IMR-90 (cell line): ENCODE measurements around the gene HDGFL2. TPM values are rescaled to one million over a fixed set of nuclear protein-coding genes. Genes with fewer than 3 reads are reported as not detected.

Experiments used
- ATAC-seq: fragments of 200-7000 bp; cut with Tn5 transposase; 2 replicates; pipeline ENCODE4 v1.9.1; 2020; ENCODE audit warnings: low read depth, mild to moderate bottlenecking, moderate library complexity
- BruUV-seq: library from RNA; stranded (reverse); fragments of 400-500 nt; replicated peaks from 2 replicates; lab custom pipeline; 2021; lab: Mats Ljungman, UMichigan
- CTCF ChIA-PET: fragments of 300-600 bp; formaldehyde crosslinking; extraction: SDS; loops from one replicate; lab custom pipeline; 2021; ENCODE audit warnings: antibody characterized with exemption; lab: Yijun Ruan, JAX
- POLR2A ChIA-PET: fragments of 300-600 bp; sonication (Branson Sonifier 250); formaldehyde crosslinking; loops from one replicate; lab custom pipeline; 2022; ENCODE audit warnings: antibody characterized with exemption; ENCODE audit not compliant: unreplicated experiment; lab: Charles Lee
- DNase-seq: peaks from one replicate; pipeline ENCODE4 v3.0.0; 2013
- H2AFZ ChIP-seq: replicated peaks from 2 replicates; pipeline ENCODE3; 2013; ENCODE audit warnings: low read length, mild to moderate bottlenecking; ENCODE audit not compliant: poor library complexity
- H2AK5ac ChIP-seq: 2 replicates; pipeline ENCODE4 v1.6.1; 2013; ENCODE audit warnings: low read depth, low read length, inconsistent platforms
- H2AK9ac ChIP-seq: replicated peaks from 2 replicates; pipeline ENCODE3; 2013; ENCODE audit warnings: mild to moderate bottlenecking, low read depth, low read length, moderate library complexity; ENCODE audit not compliant: poor library complexity
- H2BK120ac ChIP-seq: 2 replicates; pipeline ENCODE4 v1.6.1; 2013; ENCODE audit warnings: low read depth, low read length, inconsistent platforms
- H2BK15ac ChIP-seq: 3 replicates; pipeline ENCODE4 v1.6.1; 2013; ENCODE audit warnings: low read depth, low read length, inconsistent platforms
- H2BK20ac ChIP-seq: 2 replicates; pipeline ENCODE4 v1.6.1; 2013; ENCODE audit warnings: low read depth, mild to moderate bottlenecking, inconsistent platforms, low read length, moderate library complexity
- H2BK5ac ChIP-seq: 2 replicates; pipeline ENCODE4 v1.6.1; 2013; ENCODE audit warnings: mild to moderate bottlenecking, low read depth, low read length, inconsistent platforms; ENCODE audit not compliant: poor library complexity, severe bottlenecking
- H3K14ac ChIP-seq: replicated peaks from 2 replicates; pipeline ENCODE4 v1.6.1; 2013; ENCODE audit warnings: low read depth, low read length, inconsistent platforms
- H3K18ac ChIP-seq: 2 replicates; pipeline ENCODE4 v1.6.1; 2013; ENCODE audit warnings: low read depth, low read length, control low read depth
- H3K23ac ChIP-seq: 2 replicates; pipeline ENCODE4 v1.6.1; 2013; ENCODE audit warnings: low read depth, low read length, inconsistent platforms
- H3K27ac ChIP-seq: 2 replicates; pipeline ENCODE4 v1.5.1; 2013; ENCODE audit warnings: mild to moderate bottlenecking, control low read depth, low read length; ENCODE audit not compliant: insufficient read depth
- H3K27me3 ChIP-seq: 2 replicates; pipeline ENCODE4 v1.6.1; 2013; ENCODE audit warnings: low read length; ENCODE audit not compliant: control insufficient read depth, insufficient read depth
- H3K36me3 ChIP-seq: 2 replicates; pipeline ENCODE4 v1.6.1; 2013; ENCODE audit warnings: low read length, mixed read lengths; ENCODE audit not compliant: control insufficient read depth, insufficient read depth
- H3K4ac ChIP-seq: 2 replicates; pipeline ENCODE4 v1.6.1; 2013; ENCODE audit warnings: low read depth, low read length, inconsistent platforms
- H3K4me1 ChIP-seq: 2 replicates; pipeline ENCODE4 v1.6.1; 2013; ENCODE audit warnings: low read length, mixed read lengths; ENCODE audit not compliant: control insufficient read depth, insufficient read depth
- H3K4me2 ChIP-seq: 2 replicates; pipeline ENCODE4 v1.6.1; 2013; ENCODE audit warnings: low read depth, mild to moderate bottlenecking, control low read depth, low read length, moderate library complexity
- H3K4me3 ChIP-seq: 2 replicates; pipeline ENCODE4 v1.5.1; 2013; ENCODE audit warnings: low read depth, mild to moderate bottlenecking, control low read depth, low read length, moderate library complexity; ENCODE audit not compliant: insufficient read depth
- H3K56ac ChIP-seq: 2 replicates; pipeline ENCODE4 v1.6.1; 2013; ENCODE audit warnings: low read length, inconsistent platforms; ENCODE audit not compliant: insufficient read depth; ENCODE audit errors: extremely low read depth
- H3K79me1 ChIP-seq, 2 experiments: 2 replicates each; pipeline ENCODE4 v1.6.1; 2013; ENCODE audit warnings: low read length in 2 of 2, inconsistent platforms in 1 of 2, low read depth in 1 of 2
- H3K9ac ChIP-seq: 2 replicates; pipeline ENCODE4 v1.6.1; 2013; ENCODE audit warnings: low read depth, low read length, control low read depth
- H3K9me1 ChIP-seq: 2 replicates; pipeline ENCODE4 v1.6.1; 2013; ENCODE audit warnings: low read length, inconsistent platforms; ENCODE audit not compliant: insufficient read depth
- H3K9me3 ChIP-seq: 2 replicates; pipeline ENCODE4 v1.6.1; 2013; ENCODE audit warnings: low read length; ENCODE audit not compliant: control insufficient read depth, insufficient read depth
- H4K20me1 ChIP-seq: 2 replicates; pipeline ENCODE4 v1.6.1; 2013; ENCODE audit warnings: low read length, inconsistent platforms; ENCODE audit not compliant: insufficient read depth
- H4K5ac ChIP-seq: 2 replicates; pipeline ENCODE4 v1.6.1; 2013; ENCODE audit warnings: mild to moderate bottlenecking, low read depth, low read length, control low read depth
- H4K8ac ChIP-seq, 2 experiments: 2 replicates each; pipeline ENCODE4 v1.6.1; 2013; ENCODE audit warnings: low read depth in 2 of 2, low read length in 2 of 2, control low read depth in 1 of 2, inconsistent platforms in 1 of 2
- H4K91ac ChIP-seq: 2 replicates; pipeline ENCODE4 v1.6.1; 2013; ENCODE audit warnings: low read depth, low read length, inconsistent platforms; ENCODE audit not compliant: insufficient read depth
- CHD1 ChIP-seq: IDR thresholded peaks from 2 replicates; pipeline ENCODE4 v1.6.1; 2012; ENCODE audit warnings: low read depth, low read length, improper control_type of control experiment
- POLR2A ChIP-seq: IDR thresholded peaks from 2 replicates; pipeline ENCODE4 v1.6.1; 2012; ENCODE audit warnings: mild to moderate bottlenecking, low read depth, low read length
- SMC3 ChIP-seq: fragments of 150-350 bp; IDR thresholded peaks from 2 replicates; pipeline ENCODE4 v1.6.1; 2016; ENCODE audit warnings: low read depth, mild to moderate bottlenecking, antibody characterized with exemption, low read length, moderate library complexity
- USF2 ChIP-seq: fragments of 150-350 bp; IDR thresholded peaks from 2 replicates; pipeline ENCODE4 v1.6.1; 2017; ENCODE audit warnings: mild to moderate bottlenecking, antibody characterized with exemption, low read length, low read depth
- WGBS, 2 experiments: methylation state at CpG; one replicate each; pipeline versions ENCODE4 v1.1.5 to v1.1.7; 2013; ENCODE audit warnings: missing lambda C conversion rate in 2 of 2; ENCODE audit not compliant: insufficient read length in 1 of 2; ENCODE audit errors: extremely low coverage in 2 of 2; 5-methylcytosine and 5-hydroxymethylcytosine counted together
- dilution Hi-C: fragments of 300-500 bp; cut with HindIII; formaldehyde crosslinking; loops from one replicate; pipeline ENCODE4 v1.14.3; 2018; ENCODE audit warnings: low sequenced_read_pairs; ENCODE audit not compliant: unreplicated experiment
- in situ Hi-C: fragments of 300-500 bp; cut with MboI; formaldehyde crosslinking; loops from 3 replicates; pipeline ENCODE4 v1.14.3; 2019; ENCODE audit warnings: low sequenced_read_pairs, inconsistent platforms, mixed read lengths
- intact Hi-C: fragments of 100-400 bp; cut with micrococcal nuclease; formaldehyde crosslinking; loops from 2 replicates; pipeline ENCODE4 v1.10.0; 2022
- polyA plus RNA-seq, 3 experiments: library from polyadenylated mRNA; depleted of rRNA; stranded (reverse); fragments of >200 nt; gene quantifications; 2 replicates each; pipeline ENCODE4 v1.2.3, GENCODE V29; 2012; ENCODE audit warnings: low replicate concordance in 1 of 3
- total RNA-seq: library from RNA; depleted of rRNA; stranded (reverse); fragments of >200 nt; gene quantifications from 2 replicates; pipeline ENCODE4 v1.2.3, GENCODE V29; 2012

HDGFL2 gene
- total and polyA plus RNA-seq, 2 of the 4 experiments (the other 2 are of a cell fraction), result 35.8 to 48.5 TPM

GRCh38 chr19:4536798-4537197 lies 64.7 kb downstream of the HDGFL2 start:
- BruUV-seq, result no TSS peak
- Histone ChIP-seq H4K91ac (no peak overlapping the region), H3K27ac (no peak overlapping the region), H2AK9ac (no peak overlapping the region), H3K56ac (no peak overlapping the region), H2BK120ac (no peak overlapping the region), H3K9me3 (peaks cover 6% of the 10 kb centered on the region), H3K9ac (no peak overlapping the region), H3K14ac (no peak overlapping the region), H3K9me1 (no peaks in the 10 kb centered on the region), H3K79me1 (no peaks in the 10 kb centered on the region), H3K4me1 (no peaks in the 10 kb centered on the region; the same call in 1 of the 2 replicates), H3K36me3 (no peaks in the 10 kb centered on the region), H4K20me1 (no peaks in the 10 kb centered on the region), H3K4me2 (no peak overlapping the region), H2AK5ac (no peak overlapping the region), H2AFZ (no peak overlapping the region), H3K18ac (no peak overlapping the region), H2BK15ac (no peak overlapping the region), H3K23ac (no peak overlapping the region), H2BK5ac (no peak overlapping the region), H3K4ac (no peak overlapping the region), H3K27me3 (peaks cover 40% of the 10 kb centered on the region), H4K8ac (no peak overlapping the region), H2BK20ac (no peak overlapping the region), H3K4me3 (no peak overlapping the region), H4K5ac (no peak overlapping the region)
- ChIA-PET CTCF (no interaction called here), POLR2A (no interaction called here)
- intact Hi-C loops (no loop called here), in situ Hi-C loops (no loop called here), dilution Hi-C loops (no loop called here)
- TF ChIP-seq USF2 (no peak), POLR2A (no peak), CHD1 (no peak), SMC3 (no peak)
- no peak for DNase-seq
- 60% methylated on average over 3 of the region's 5 CpGs; no CpG with 5 or more reads in 1 of the 2 experiments for WGBS, 2 experiments
- no peak for ATAC-seq
